HG03520 (cell line): ENCODE results near the gene CCNC.

Source experiments
- ATAC-seq: cut with Tn5 transposase; IDR thresholded peaks from one replicate; pipeline ENCODE4 v1.9.1; 2021; ENCODE audit warnings: mild to moderate bottlenecking, moderate library complexity; ENCODE audit not compliant: unreplicated experiment

The CCNC gene

GRCh38 chr6:99550046-99550748 is 18.3 kb downstream of the CCNC start:
- no peak for ATAC-seq

GRCh38 chr6:99548706-99549105 is 19.8 kb downstream of the CCNC start:
- ATAC-seq: no peak

GRCh38 chr6:99547526-99547925 is 20.9 kb downstream of the CCNC start:
- ATAC-seq: no peak

- ATAC-seq: no peak
Measured at GRCh38 chr6:99545442-99545841, 23.0 kb downstream of the CCNC start.

- no peak for ATAC-seq
Measured at GRCh38 chr6:99543968-99544367, 24.5 kb downstream of the CCNC start.

GRCh38 chr6:99530627-99531026 is 37.8 kb downstream of the CCNC start:
- ATAC-seq: no peak

- ATAC-seq: no peak
Measured at GRCh38 chr6:99522531-99522930, 45.9 kb downstream of the CCNC start.

- ATAC-seq: peak; percentile 19
Measured at GRCh38 chr6:99521633-99522151, 46.8 kb downstream of the CCNC start.

GRCh38 chr6:99520855-99521632 is 47.4 kb downstream of the CCNC start:
- peak; percentile 96 for ATAC-seq

GRCh38 chr6:99519446-99519845 is 49.0 kb downstream of the CCNC start:
- ATAC-seq: no peak

GRCh38 chr6:99514089-99514488 is 54.4 kb downstream of the CCNC start:
- no peak for ATAC-seq

GRCh38 chr6:99512033-99512432 is 56.4 kb downstream of the CCNC start:
- no peak for ATAC-seq

- ATAC-seq: no peak
Measured at GRCh38 chr6:99507648-99508047, 60.8 kb downstream of the CCNC start.

- ATAC-seq: no peak
Measured at GRCh38 chr6:99501762-99502161, 66.7 kb downstream of the CCNC start.

- no peak for ATAC-seq
Measured at GRCh38 chr6:99498421-99498820, 70.0 kb downstream of the CCNC start.

GRCh38 chr6:99495466-99495865 is 73.0 kb downstream of the CCNC start:
- no peak for ATAC-seq
